ENCODE measurements around the gene POLR2E. TPM values are rescaled to one million over a fixed set of nuclear protein-coding genes. Genes with fewer than 3 reads are reported as not detected.

The POLR2E gene
- total and polyA plus RNA-seq, 2 of the 13 experiments (the other 11 are each of a cell fraction or from before 2014, with no cell fraction given), result 140 to 272 TPM

- intact Hi-C loops (cut with micrococcal nuclease; ENCODE audit: unreplicated experiment) (no loop called here), in situ Hi-C loops (cut with HindIII; ENCODE audit: extremely low pct_ligation_motif_present, low pct_unique_long_range_greater_than_20kb) (no loop called here)
- ChIA-PET POLR2A (interaction anchor here (0.7 to 4.1 kb wide), 7 partner anchors 11 to 55 kb away, joined by 3 to 71 read pairs (median 4); partner anchors contain the start of genes CNN2 and RNU6-2), CTCF (ENCODE audit: low intra/inter-chr PET ratio, low total read pairs) (no interaction called here)
- H3K36me3 ChIP-seq (replicated peaks in 1 of 2; ENCODE audit: control insufficient read depth in 1 of 2, insufficient read depth in 2 of 2, low read length in 2 of 2), result peaks cover 4 to 17% of the 10 kb centered on the region in 2 experiments; a peak in 4 of 5 replicates
- peak overlapping the region; percentile 69 for H3K4me2 ChIP-seq (ENCODE audit: low read depth, low read length)
- no peaks in the 10 kb centered on the region for H3K9me3 ChIP-seq (ENCODE audit: low read length)
- H4K20me1 ChIP-seq (ENCODE audit: insufficient read depth, low read length), result no peaks in the 10 kb centered on the region
- no peak for ATAC-seq
- no peak overlapping the region for H3K9ac ChIP-seq (ENCODE audit: insufficient read depth, low read depth, low read length)
- H3K4me1 ChIP-seq (ENCODE audit: insufficient read depth, low read length), result peaks cover 25% of the 10 kb centered on the region
- no peaks in the 10 kb centered on the region for H3K27me3 ChIP-seq (ENCODE audit: control insufficient read depth in 1 of 2, insufficient read depth in 2 of 2, low read length in 2 of 2)
- BruUV-seq (replicated peaks), result no TSS peak
- H3K79me2 ChIP-seq (ENCODE audit: insufficient read depth, low read length), result no peaks in the 10 kb centered on the region
- no peak overlapping the region for H3K27ac ChIP-seq (ENCODE audit: extremely low read length, insufficient read depth, low read length)
- no peak overlapping the region for H2AFZ ChIP-seq (ENCODE audit: low read length)
- FAIRE-seq, result no peak
- WGBS (ENCODE audit: low lambda C conversion rate), result 89% methylated on average over 22 of the region's 22 CpGs
- H3K4me3 ChIP-seq (replicated peaks in 1 of 3; ENCODE audit: insufficient read depth in 1 of 3, low read depth in 2 of 3, low read length in 3 of 3), result peak overlapping the region in 1 of 3 experiments; percentile 79; a peak in 2 of 6 replicates
- no peak for TF ChIP-seq ZNF790 (CRISPR knock-in tag; IDR thresholded peaks at IDR 0.05; ENCODE audit: borderline replicate concordance)
- no peak for TF ChIP-seq SP1 (IDR thresholded peaks at IDR 0.05)
- TF ChIP-seq SP1 (CRISPR knock-in tag; IDR thresholded peaks at IDR 0.05), result no peak
- TF ChIP-seq ZNF501 (CRISPR knock-in tag; IDR thresholded peaks at IDR 0.05), result 0 out of 2 replicates have a peak, but pooled peaks have one; percentile 1
- TF ChIP-seq ZBTB33 (CRISPR knock-in tag; IDR thresholded peaks at IDR 0.05), result peak; percentile 29; the same call in 1 of the 2 replicates
- peak; percentile 3; the same call in 1 of the 2 replicates for TF ChIP-seq ZBTB14 (CRISPR knock-in tag; IDR thresholded peaks at IDR 0.05)
- no peak for TF ChIP-seq ZNF343 (CRISPR knock-in tag; IDR thresholded peaks at IDR 0.05)
- DNase-seq (ENCODE audit: low spot score), result no peak
Observed at GRCh38 chr19:1038978-1039645, 56.1 kb downstream of the POLR2E start.
